HG02759 (cell line): Measurements from ENCODE around the gene SH3PXD2A.

Source experiments
- ATAC-seq: cut with Tn5 transposase; IDR thresholded peaks from one replicate; pipeline ENCODE4 v1.9.1; 2021; ENCODE audit warnings: mild to moderate bottlenecking, moderate library complexity; ENCODE audit not compliant: unreplicated experiment

Gene SH3PXD2A

GRCh38 chr10:103834436-103835095 lies 20.8 kb downstream of the SH3PXD2A start:
- no peak for ATAC-seq

- ATAC-seq, result no peak
Observed at GRCh38 chr10:103833731-103834365, 21.5 kb downstream of the SH3PXD2A start.

GRCh38 chr10:103832806-103833205 lies 22.6 kb downstream of the SH3PXD2A start:
- no peak for ATAC-seq

- no peak for ATAC-seq
Observed at GRCh38 chr10:103829838-103830465, 25.4 kb downstream of the SH3PXD2A start.

- ATAC-seq, result no peak
Observed at GRCh38 chr10:103829278-103829677, 26.1 kb downstream of the SH3PXD2A start.

GRCh38 chr10:103828587-103829197 lies 26.7 kb downstream of the SH3PXD2A start:
- ATAC-seq, result no peak

- no peak for ATAC-seq
Observed at GRCh38 chr10:103828107-103828506, 27.3 kb downstream of the SH3PXD2A start.

GRCh38 chr10:103826885-103827284 lies 28.5 kb downstream of the SH3PXD2A start:
- no peak for ATAC-seq

- no peak for ATAC-seq
Observed at GRCh38 chr10:103824281-103824680, 31.1 kb downstream of the SH3PXD2A start.

- ATAC-seq, result no peak
Observed at GRCh38 chr10:103823706-103824272, 31.6 kb downstream of the SH3PXD2A start.

GRCh38 chr10:103822800-103823199 lies 32.6 kb downstream of the SH3PXD2A start:
- ATAC-seq, result no peak

- ATAC-seq, result no peak
Observed at GRCh38 chr10:103822107-103822716, 33.2 kb downstream of the SH3PXD2A start.

- no peak for ATAC-seq
Observed at GRCh38 chr10:103820101-103821062, 35.0 kb downstream of the SH3PXD2A start.

- no peak for ATAC-seq
Observed at GRCh38 chr10:103819493-103819892, 35.9 kb downstream of the SH3PXD2A start.

- no peak for ATAC-seq
Observed at GRCh38 chr10:103818765-103819374, 36.5 kb downstream of the SH3PXD2A start.

- ATAC-seq, result no peak
Observed at GRCh38 chr10:103818105-103818504, 37.3 kb downstream of the SH3PXD2A start.

- ATAC-seq, result no peak
Observed at GRCh38 chr10:103816431-103816830, 38.9 kb downstream of the SH3PXD2A start.

- ATAC-seq, result no peak
Observed at GRCh38 chr10:103814626-103815370, 40.6 kb downstream of the SH3PXD2A start.

- no peak for ATAC-seq
Observed at GRCh38 chr10:103814105-103814504, 41.3 kb downstream of the SH3PXD2A start.
